H1 (cell line): ENCODE measurements around the gene SH3TC2. TPM values are rescaled to one million over a fixed set of nuclear protein-coding genes. Genes with fewer than 3 reads are reported as not detected.

Experiments used
- CTCF ChIA-PET: fragments of 300-600 bp; sonication (Branson Sonifier 250); formaldehyde crosslinking; loops from one replicate; lab custom pipeline; 2021; ENCODE audit not compliant: partially characterized antibody; lab: Charles Lee
- POLR2A ChIA-PET: fragments of 300-600 bp; sonication (Branson Sonifier 250); formaldehyde crosslinking; loops from one replicate; lab custom pipeline; 2021; ENCODE audit warnings: inconsistent platforms; ENCODE audit not compliant: partially characterized antibody; lab: Charles Lee
- DNase-seq, 2 experiments: peaks; one replicate each; pipeline versions ENCODE4 v3.0.0 to v3.0.0-alpha.2; 2010 to 2022; ENCODE audit warnings: low spot score in 2 of 2, low read depth in 1 of 2, mixed read lengths in 1 of 2
- FAIRE-seq: peaks from 2 replicates; lab custom pipeline; 2011; peaks lifted over from hg19 to GRCh38; lab: Jason Lieb, UNC
- H2AFZ ChIP-seq: 2 replicates; pipeline ENCODE4 v1.8.1; 2012; ENCODE audit warnings: low read length, inconsistent platforms
- H2AK5ac ChIP-seq: 2 replicates; pipeline ENCODE4 v1.6.1; 2013; ENCODE audit warnings: low read depth, low read length
- H2BK120ac ChIP-seq: replicated peaks from 2 replicates; pipeline ENCODE3; 2013; ENCODE audit warnings: low read depth, low read length, inconsistent platforms
- H2BK12ac ChIP-seq: 2 replicates; pipeline ENCODE4 v1.6.1; 2013; ENCODE audit warnings: low read depth, low read length
- H2BK15ac ChIP-seq: 2 replicates; pipeline ENCODE4 v1.6.1; 2013; ENCODE audit warnings: low read length
- H2BK20ac ChIP-seq: 2 replicates; pipeline ENCODE4 v1.6.1; 2013; ENCODE audit warnings: low read length
- H2BK5ac ChIP-seq: 2 replicates; pipeline ENCODE4 v1.6.1; 2013; ENCODE audit warnings: low read depth, low read length
- H3K14ac ChIP-seq: 2 replicates; pipeline ENCODE4 v1.6.1; 2013; ENCODE audit warnings: inconsistent platforms; ENCODE audit not compliant: insufficient read length
- H3K18ac ChIP-seq: 2 replicates; pipeline ENCODE4 v1.6.1; 2013; ENCODE audit warnings: low read length; ENCODE audit errors: extremely low read depth
- H3K23ac ChIP-seq: 2 replicates; pipeline ENCODE4 v1.6.1; 2013; ENCODE audit warnings: inconsistent platforms; ENCODE audit not compliant: insufficient read length
- H3K23me2 ChIP-seq: 2 replicates; pipeline ENCODE4 v1.6.1; 2013; ENCODE audit warnings: low read depth, low read length
- H3K27ac ChIP-seq: 2 replicates; pipeline ENCODE4 v1.6.1; 2011; ENCODE audit warnings: low read depth, low read length, inconsistent platforms
- H3K27me3 ChIP-seq, 4 experiments: replicated peaks in 1 of 4; 1 replicate in 1 of 4; 2 replicates in 3 of 4; pipeline versions ENCODE4 v1.6.1 to v1.8.1; 2011 to 2013; ENCODE audit warnings: low read length in 3 of 4, mild to moderate bottlenecking in 3 of 4, inconsistent platforms in 2 of 4, mixed read lengths in 2 of 4, moderate library complexity in 1 of 4; ENCODE audit not compliant: control insufficient read depth in 3 of 4, insufficient read depth in 3 of 4; ENCODE audit errors: extremely low read depth in 1 of 4
- H3K36me3 ChIP-seq, 4 experiments: 2 replicates each; pipeline versions ENCODE4 v1.6.1 to v1.8.1; 2011 to 2013; ENCODE audit warnings: mild to moderate bottlenecking in 4 of 4, low read length in 3 of 4, moderate library complexity in 2 of 4, control low read depth in 1 of 4, inconsistent platforms in 1 of 4; ENCODE audit not compliant: insufficient read depth in 4 of 4, control insufficient read depth in 2 of 4
- H3K4ac ChIP-seq: replicated peaks from 2 replicates; pipeline ENCODE3; 2013; ENCODE audit warnings: low read length, low read depth, mixed read lengths, inconsistent platforms; ENCODE audit not compliant: insufficient read length
- H3K4me1 ChIP-seq, 4 experiments: replicated peaks in 1 of 4; 1 replicate in 1 of 4; 2 replicates in 3 of 4; pipeline versions ENCODE4 v1.6.1 to v1.8.1; 2011 to 2013; ENCODE audit warnings: low read length in 3 of 4, inconsistent platforms in 2 of 4, mixed read lengths in 1 of 4; ENCODE audit not compliant: insufficient read depth in 4 of 4, control insufficient read depth in 3 of 4
- H3K4me2 ChIP-seq, 2 experiments: 2 replicates each; pipeline versions ENCODE4 v1.6.1 to v1.8.1; 2011 to 2013; ENCODE audit warnings: low read depth in 2 of 2, low read length in 2 of 2, control low read depth in 1 of 2, inconsistent platforms in 1 of 2, mild to moderate bottlenecking in 1 of 2; ENCODE audit not compliant: insufficient read depth in 1 of 2
- H3K4me3 ChIP-seq, 4 experiments: fragments of 200-600, 300-600 bp in 1 of 4; sonication (generic), shearing (Covaris generic), sonication (Bioruptor Twin) in 1 of 4; 2 replicates each; pipeline versions ENCODE4 v1.5.1 to v1.8.1; 2011 to 2016; ENCODE audit warnings: low read length in 4 of 4, low read depth in 3 of 4, control low read depth in 2 of 4, inconsistent platforms in 2 of 4, mild to moderate bottlenecking in 2 of 4, mixed read lengths in 1 of 4, moderate library complexity in 1 of 4; ENCODE audit not compliant: insufficient read depth in 2 of 4; ENCODE audit errors: extremely low read depth in 1 of 4
- H3K56ac ChIP-seq: replicated peaks from 2 replicates; pipeline ENCODE3; 2013; ENCODE audit warnings: low read depth, mild to moderate bottlenecking, mixed read lengths, low read length, inconsistent platforms; ENCODE audit not compliant: insufficient read length
- H3K79me1 ChIP-seq: 2 replicates; pipeline ENCODE4 v1.6.1; 2013; ENCODE audit warnings: low read depth, low read length, control low read depth
- H3K79me2 ChIP-seq, 2 experiments: 2 replicates each; pipeline versions ENCODE4 v1.6.1 to v1.8.1; 2012 to 2013; ENCODE audit warnings: low read length in 2 of 2, mild to moderate bottlenecking in 2 of 2, inconsistent platforms in 1 of 2; ENCODE audit not compliant: insufficient read depth in 2 of 2, control insufficient read depth in 1 of 2
- H3K9ac ChIP-seq, 4 experiments: replicated peaks in 1 of 4; 1 replicate in 1 of 4; 2 replicates in 3 of 4; pipeline versions ENCODE4 v1.6.1 to v1.8.1; 2011 to 2013; ENCODE audit warnings: low read depth in 3 of 4, low read length in 3 of 4, control low read depth in 2 of 4, mild to moderate bottlenecking in 2 of 4, moderate library complexity in 2 of 4, inconsistent platforms in 1 of 4; ENCODE audit errors: extremely low read depth in 1 of 4
- H3K9me3 ChIP-seq, 2 experiments: 2 replicates each; pipeline versions ENCODE4 v1.6.1 to v1.8.1; 2012 to 2013; ENCODE audit warnings: mild to moderate bottlenecking in 2 of 2, moderate library complexity in 2 of 2, control low read depth in 1 of 2, inconsistent platforms in 1 of 2, low read depth in 1 of 2, low read length in 1 of 2, mixed read lengths in 1 of 2; ENCODE audit not compliant: insufficient read depth in 2 of 2
- H4K20me1 ChIP-seq, 2 experiments: replicated peaks in 1 of 2; 2 replicates each; pipeline versions ENCODE3 to v1.8.1; 2011 to 2013; ENCODE audit warnings: inconsistent platforms in 2 of 2, low read length in 2 of 2, mild to moderate bottlenecking in 1 of 2; ENCODE audit not compliant: insufficient read depth in 2 of 2, control insufficient read depth in 1 of 2
- H4K5ac ChIP-seq: 2 replicates; pipeline ENCODE4 v1.6.1; 2013; ENCODE audit warnings: low read length, low read depth, mixed read lengths, inconsistent platforms; ENCODE audit not compliant: insufficient read length
- H4K8ac ChIP-seq: 2 replicates; pipeline ENCODE4 v1.8.0; 2013; ENCODE audit warnings: mild to moderate bottlenecking, moderate library complexity, low read length, inconsistent platforms; ENCODE audit not compliant: insufficient read depth; ENCODE audit errors: extremely low read depth
- H4K91ac ChIP-seq: replicated peaks from 2 replicates; pipeline ENCODE3; 2013; ENCODE audit warnings: low read length, mixed read lengths, inconsistent platforms; ENCODE audit not compliant: insufficient read length
- CEBPB ChIP-seq: IDR thresholded peaks from 2 replicates; pipeline ENCODE4 v1.6.1; 2012; ENCODE audit warnings: low read depth, low read length
- EP300 ChIP-seq, 2 experiments: IDR thresholded peaks; 1 replicate in 1 of 2; 2 replicates in 1 of 2; pipeline ENCODE4 v1.6.1; 2011 to 2012; ENCODE audit warnings: low read depth in 2 of 2, low read length in 2 of 2, mild to moderate bottlenecking in 2 of 2, borderline replicate concordance in 1 of 2, inconsistent platforms in 1 of 2, moderate library complexity in 1 of 2
- KDM4A ChIP-seq: IDR thresholded peaks from one replicate; pipeline ENCODE4 v1.7.1; 2012; ENCODE audit warnings: low read depth, mild to moderate bottlenecking, moderate library complexity, low read length, inconsistent platforms; ENCODE audit not compliant: severe bottlenecking
- KDM5A ChIP-seq: fragments of 200-600 bp; IDR thresholded peaks from 2 replicates; pipeline ENCODE4 v1.7.1; 2012; ENCODE audit warnings: mild to moderate bottlenecking, low read length, inconsistent platforms, mixed read lengths
- POLR2AphosphoS5 ChIP-seq: IDR thresholded peaks from 2 replicates; pipeline ENCODE4 v1.6.1; 2011; ENCODE audit warnings: low read depth, low read length
- TAF1 ChIP-seq: IDR thresholded peaks from 2 replicates; pipeline ENCODE4 v1.6.1; 2011; ENCODE audit warnings: mild to moderate bottlenecking, low read depth, low read length
- USF2 ChIP-seq: IDR thresholded peaks from 2 replicates; pipeline ENCODE4 v1.6.1; 2011; ENCODE audit warnings: low read length, improper control_type of control experiment
- WGBS, 2 experiments: shearing (Covaris generic) in 1 of 2; methylation state at CpG; one replicate each; pipeline versions ENCODE4 v1.1.6 to v1.1.7; 2013 to 2015; ENCODE audit warnings: low lambda C conversion rate in 2 of 2, mixed read lengths in 2 of 2, inconsistent platforms in 1 of 2, low coverage in 1 of 2, missing lambda C conversion rate in 1 of 2; ENCODE audit not compliant: insufficient replicate concordance in 2 of 2, insufficient coverage in 1 of 2, insufficient read length in 1 of 2; ENCODE audit errors: extremely low coverage in 1 of 2, missing lambda C conversion rate in 1 of 2; 5-methylcytosine and 5-hydroxymethylcytosine counted together
- polyA plus RNA-seq, 7 experiments: library from polyadenylated mRNA; depleted of rRNA in 3 of 7; stranded (reverse) in 5 of 7; unstranded in 2 of 7; fragments of >200 nt in 5 of 7; fragments of 200-250 nt in 2 of 7; gene quantifications; 1 replicate in 5 of 7; 2 replicates in 1 of 7; 4 replicates in 1 of 7; pipeline versions ENCODE4 v1.2.1 to v1.2.3, GENCODE V29; 2011 to 2013; ENCODE audit warnings: missing spikeins in 2 of 7, mixed read lengths in 2 of 7
- total RNA-seq: library from RNA; stranded (reverse); fragmentation: NEBNext Ultra II Directional; extraction: Animal tissue kit (Norgen Biotek cat#: 25700); gene quantifications from 2 replicates; pipeline ENCODE4 v1.2.1, GENCODE V29; 2021
- TF ChIP-seq, protein P1 (sequence below), 3 experiments: IDR thresholded peaks; 1 replicate in 2 of 3; 2 replicates in 1 of 3; pipeline versions ENCODE4 v1.5.1 to v1.6.1; 2011; ENCODE audit warnings: low read length in 3 of 3, mild to moderate bottlenecking in 3 of 3, inconsistent platforms in 2 of 3, low read depth in 1 of 3, moderate library complexity in 1 of 3; ENCODE audit not compliant: insufficient read depth in 1 of 3; ENCODE audit errors: control extremely low read depth in 1 of 3

The SH3TC2 gene
- total and polyA plus RNA-seq, 2 of the 8 experiments (the other 6 are each of a cell fraction or from before 2014, with no cell fraction given), result 0.11 to 0.80 TPM

GRCh38 chr5:148998174-148998797 is 64.6 kb downstream of the SH3TC2 start:
- POLR2A ChIA-PET, result interaction anchor here (1.3 kb wide), 1 partner anchor 106 kb away, joined by 3 read pairs; no protein-coding TSS in a partner anchor
- 64% methylated on average over 6 of the region's 6 CpGs; no CpG with 5 or more reads in 1 of the 2 experiments for WGBS, 2 experiments
- TF ChIP-seq, protein P1, sequence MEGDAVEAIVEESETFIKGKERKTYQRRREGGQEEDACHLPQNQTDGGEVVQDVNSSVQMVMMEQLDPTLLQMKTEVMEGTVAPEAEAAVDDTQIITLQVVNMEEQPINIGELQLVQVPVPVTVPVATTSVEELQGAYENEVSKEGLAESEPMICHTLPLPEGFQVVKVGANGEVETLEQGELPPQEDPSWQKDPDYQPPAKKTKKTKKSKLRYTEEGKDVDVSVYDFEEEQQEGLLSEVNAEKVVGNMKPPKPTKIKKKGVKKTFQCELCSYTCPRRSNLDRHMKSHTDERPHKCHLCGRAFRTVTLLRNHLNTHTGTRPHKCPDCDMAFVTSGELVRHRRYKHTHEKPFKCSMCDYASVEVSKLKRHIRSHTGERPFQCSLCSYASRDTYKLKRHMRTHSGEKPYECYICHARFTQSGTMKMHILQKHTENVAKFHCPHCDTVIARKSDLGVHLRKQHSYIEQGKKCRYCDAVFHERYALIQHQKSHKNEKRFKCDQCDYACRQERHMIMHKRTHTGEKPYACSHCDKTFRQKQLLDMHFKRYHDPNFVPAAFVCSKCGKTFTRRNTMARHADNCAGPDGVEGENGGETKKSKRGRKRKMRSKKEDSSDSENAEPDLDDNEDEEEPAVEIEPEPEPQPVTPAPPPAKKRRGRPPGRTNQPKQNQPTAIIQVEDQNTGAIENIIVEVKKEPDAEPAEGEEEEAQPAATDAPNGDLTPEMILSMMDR (IDR thresholded peaks at IDR 0.05; ENCODE audit: control extremely low read depth in 1 of 3, insufficient read depth in 1 of 3, low read depth in 1 of 3, low read length in 3 of 3), result peak in 2 of 3 experiments; percentile 56 to 72; a peak in 2 of 4 replicates
- TF ChIP-seq EP300 (IDR thresholded peaks at IDR 0.05; ENCODE audit: borderline replicate concordance in 1 of 2, low read depth in 2 of 2, low read length in 2 of 2), result no peak
- no peak for TF ChIP-seq KDM5A
- 0 out of 2 replicates have a peak, but pooled peaks have one; percentile 2 for TF ChIP-seq USF2
- no peak for TF ChIP-seq KDM4A
- TF ChIP-seq CEBPB, result no peak
- TF ChIP-seq TAF1, result no peak
- no peak for TF ChIP-seq POLR2AphosphoS5

More at GRCh38 chr5:148998174-148998797, 64.6 kb downstream of the SH3TC2 start:
- Histone ChIP-seq H3K18ac (no peak overlapping the region), H4K91ac (no peak overlapping the region), H3K79me2 (no peaks in the 10 kb centered on the region), H4K5ac (peak overlapping the region; percentile 0), H4K20me1 (no peaks in the 10 kb centered on the region), H2BK5ac (no peak overlapping the region), H2BK20ac (no peak overlapping the region), H3K23me2 (peaks cover 3% of the 10 kb centered on the region; the same call in 1 of the 2 replicates), H2BK12ac (no peak overlapping the region), H2BK120ac (no peak overlapping the region), H3K23ac (no peak overlapping the region), H3K56ac (no peak overlapping the region), H3K9ac (no peak overlapping the region), H3K4me2 (no peak overlapping the region), H3K27ac (no peak overlapping the region), H2BK15ac (no peak overlapping the region), H4K8ac (no peak overlapping the region), H3K36me3 (no peaks in the 10 kb centered on the region), H3K4me3 (no peak overlapping the region), H3K27me3 (no peaks in the 10 kb centered on the region), H2AFZ (peak overlapping the region; percentile 69; the same call in 1 of the 2 replicates), H3K9me3 (no peaks in the 10 kb centered on the region), H3K14ac (no peak overlapping the region), H3K79me1 (no peaks in the 10 kb centered on the region), H3K4ac (no peak overlapping the region), H2AK5ac (no peak overlapping the region), H3K4me1 (no peaks in the 10 kb centered on the region; a peak in 1 of 7 replicates)
- DNase-seq (no peak), FAIRE-seq (peak; percentile 97)
- CTCF ChIA-PET, result interaction anchor here (0.6 to 10.5 kb wide), 31 partner anchors 8 to 263 kb away, joined by 3 to 98 read pairs (median 4); no protein-coding TSS in a partner anchor
